IMR-90 (cell line): ENCODE data around the gene TRIM46. TPM values are rescaled to one million over a fixed set of nuclear protein-coding genes. Genes with fewer than 3 reads are reported as not detected.

Source experiments
- ATAC-seq: fragments of 200-7000 bp; cut with Tn5 transposase; 2 replicates; pipeline ENCODE4 v1.9.1; 2020; ENCODE audit warnings: low read depth, mild to moderate bottlenecking, moderate library complexity
- BruUV-seq: library from RNA; stranded (reverse); fragments of 400-500 nt; replicated peaks from 2 replicates; lab custom pipeline; 2021; lab: Mats Ljungman, UMichigan
- CTCF ChIA-PET: fragments of 300-600 bp; formaldehyde crosslinking; extraction: SDS; loops from one replicate; lab custom pipeline; 2021; ENCODE audit warnings: antibody characterized with exemption; lab: Yijun Ruan, JAX
- POLR2A ChIA-PET: fragments of 300-600 bp; sonication (Branson Sonifier 250); formaldehyde crosslinking; loops from one replicate; lab custom pipeline; 2022; ENCODE audit warnings: antibody characterized with exemption; ENCODE audit not compliant: unreplicated experiment; lab: Charles Lee
- DNase-seq: peaks from one replicate; pipeline ENCODE4 v3.0.0; 2013
- H2AFZ ChIP-seq: replicated peaks from 2 replicates; pipeline ENCODE3; 2013; ENCODE audit warnings: low read length, mild to moderate bottlenecking; ENCODE audit not compliant: poor library complexity
- H2AK5ac ChIP-seq: 2 replicates; pipeline ENCODE4 v1.6.1; 2013; ENCODE audit warnings: low read depth, low read length, inconsistent platforms
- H2AK9ac ChIP-seq: replicated peaks from 2 replicates; pipeline ENCODE3; 2013; ENCODE audit warnings: mild to moderate bottlenecking, low read depth, low read length, moderate library complexity; ENCODE audit not compliant: poor library complexity
- H2BK120ac ChIP-seq: 2 replicates; pipeline ENCODE4 v1.6.1; 2013; ENCODE audit warnings: low read depth, low read length, inconsistent platforms
- H2BK15ac ChIP-seq: 3 replicates; pipeline ENCODE4 v1.6.1; 2013; ENCODE audit warnings: low read depth, low read length, inconsistent platforms
- H2BK20ac ChIP-seq: 2 replicates; pipeline ENCODE4 v1.6.1; 2013; ENCODE audit warnings: low read depth, mild to moderate bottlenecking, inconsistent platforms, low read length, moderate library complexity
- H2BK5ac ChIP-seq: 2 replicates; pipeline ENCODE4 v1.6.1; 2013; ENCODE audit warnings: mild to moderate bottlenecking, low read depth, low read length, inconsistent platforms; ENCODE audit not compliant: poor library complexity, severe bottlenecking
- H3K14ac ChIP-seq: replicated peaks from 2 replicates; pipeline ENCODE4 v1.6.1; 2013; ENCODE audit warnings: low read depth, low read length, inconsistent platforms
- H3K18ac ChIP-seq: 2 replicates; pipeline ENCODE4 v1.6.1; 2013; ENCODE audit warnings: low read depth, low read length, control low read depth
- H3K23ac ChIP-seq: 2 replicates; pipeline ENCODE4 v1.6.1; 2013; ENCODE audit warnings: low read depth, low read length, inconsistent platforms
- H3K27ac ChIP-seq: 2 replicates; pipeline ENCODE4 v1.5.1; 2013; ENCODE audit warnings: mild to moderate bottlenecking, control low read depth, low read length; ENCODE audit not compliant: insufficient read depth
- H3K27me3 ChIP-seq: 2 replicates; pipeline ENCODE4 v1.6.1; 2013; ENCODE audit warnings: low read length; ENCODE audit not compliant: control insufficient read depth, insufficient read depth
- H3K36me3 ChIP-seq: 2 replicates; pipeline ENCODE4 v1.6.1; 2013; ENCODE audit warnings: low read length, mixed read lengths; ENCODE audit not compliant: control insufficient read depth, insufficient read depth
- H3K4ac ChIP-seq: 2 replicates; pipeline ENCODE4 v1.6.1; 2013; ENCODE audit warnings: low read depth, low read length, inconsistent platforms
- H3K4me1 ChIP-seq: 2 replicates; pipeline ENCODE4 v1.6.1; 2013; ENCODE audit warnings: low read length, mixed read lengths; ENCODE audit not compliant: control insufficient read depth, insufficient read depth
- H3K4me2 ChIP-seq: 2 replicates; pipeline ENCODE4 v1.6.1; 2013; ENCODE audit warnings: low read depth, mild to moderate bottlenecking, control low read depth, low read length, moderate library complexity
- H3K4me3 ChIP-seq: 2 replicates; pipeline ENCODE4 v1.5.1; 2013; ENCODE audit warnings: low read depth, mild to moderate bottlenecking, control low read depth, low read length, moderate library complexity; ENCODE audit not compliant: insufficient read depth
- H3K56ac ChIP-seq: 2 replicates; pipeline ENCODE4 v1.6.1; 2013; ENCODE audit warnings: low read length, inconsistent platforms; ENCODE audit not compliant: insufficient read depth; ENCODE audit errors: extremely low read depth
- H3K79me1 ChIP-seq, 2 experiments: 2 replicates each; pipeline ENCODE4 v1.6.1; 2013; ENCODE audit warnings: low read length in 2 of 2, inconsistent platforms in 1 of 2, low read depth in 1 of 2
- H3K9ac ChIP-seq: 2 replicates; pipeline ENCODE4 v1.6.1; 2013; ENCODE audit warnings: low read depth, low read length, control low read depth
- H3K9me1 ChIP-seq: 2 replicates; pipeline ENCODE4 v1.6.1; 2013; ENCODE audit warnings: low read length, inconsistent platforms; ENCODE audit not compliant: insufficient read depth
- H3K9me3 ChIP-seq: 2 replicates; pipeline ENCODE4 v1.6.1; 2013; ENCODE audit warnings: low read length; ENCODE audit not compliant: control insufficient read depth, insufficient read depth
- H4K20me1 ChIP-seq: 2 replicates; pipeline ENCODE4 v1.6.1; 2013; ENCODE audit warnings: low read length, inconsistent platforms; ENCODE audit not compliant: insufficient read depth
- H4K5ac ChIP-seq: 2 replicates; pipeline ENCODE4 v1.6.1; 2013; ENCODE audit warnings: mild to moderate bottlenecking, low read depth, low read length, control low read depth
- H4K8ac ChIP-seq, 2 experiments: 2 replicates each; pipeline ENCODE4 v1.6.1; 2013; ENCODE audit warnings: low read depth in 2 of 2, low read length in 2 of 2, control low read depth in 1 of 2, inconsistent platforms in 1 of 2
- H4K91ac ChIP-seq: 2 replicates; pipeline ENCODE4 v1.6.1; 2013; ENCODE audit warnings: low read depth, low read length, inconsistent platforms; ENCODE audit not compliant: insufficient read depth
- BHLHE40 ChIP-seq: fragments of 150-350 bp; IDR thresholded peaks from 2 replicates; pipeline ENCODE4 v1.6.1; 2016; ENCODE audit warnings: mild to moderate bottlenecking, low read depth, low read length
- CHD1 ChIP-seq: IDR thresholded peaks from 2 replicates; pipeline ENCODE4 v1.6.1; 2012; ENCODE audit warnings: low read depth, low read length, improper control_type of control experiment
- CTCF ChIP-seq: conservative IDR thresholded peaks from 2 replicates; pipeline ENCODE4 v1.5.1; 2012; ENCODE audit warnings: mild to moderate bottlenecking, low read depth, low read length, improper control_type of control experiment
- MAZ ChIP-seq: IDR thresholded peaks from 2 replicates; pipeline ENCODE4 v1.6.1; 2012; ENCODE audit warnings: low read depth, mild to moderate bottlenecking, low read length, improper control_type of control experiment, moderate library complexity, borderline replicate concordance
- POLR2A ChIP-seq: IDR thresholded peaks from 2 replicates; pipeline ENCODE4 v1.6.1; 2012; ENCODE audit warnings: mild to moderate bottlenecking, low read depth, low read length
- RCOR1 ChIP-seq: IDR thresholded peaks from 2 replicates; pipeline ENCODE4 v1.6.1; 2012; ENCODE audit warnings: mild to moderate bottlenecking, low read length, improper control_type of control experiment; ENCODE audit not compliant: insufficient replicate concordance
- SMC3 ChIP-seq: fragments of 150-350 bp; IDR thresholded peaks from 2 replicates; pipeline ENCODE4 v1.6.1; 2016; ENCODE audit warnings: low read depth, mild to moderate bottlenecking, antibody characterized with exemption, low read length, moderate library complexity
- WGBS, 2 experiments: methylation state at CpG; one replicate each; pipeline versions ENCODE4 v1.1.5 to v1.1.7; 2013; ENCODE audit warnings: missing lambda C conversion rate in 2 of 2; ENCODE audit not compliant: insufficient read length in 1 of 2; ENCODE audit errors: extremely low coverage in 2 of 2; 5-methylcytosine and 5-hydroxymethylcytosine counted together
- dilution Hi-C: fragments of 300-500 bp; cut with HindIII; formaldehyde crosslinking; loops from one replicate; pipeline ENCODE4 v1.14.3; 2018; ENCODE audit warnings: low sequenced_read_pairs; ENCODE audit not compliant: unreplicated experiment
- in situ Hi-C: fragments of 300-500 bp; cut with MboI; formaldehyde crosslinking; loops from 3 replicates; pipeline ENCODE4 v1.14.3; 2019; ENCODE audit warnings: low sequenced_read_pairs, inconsistent platforms, mixed read lengths
- intact Hi-C: fragments of 100-400 bp; cut with micrococcal nuclease; formaldehyde crosslinking; loops from 2 replicates; pipeline ENCODE4 v1.10.0; 2022
- polyA plus RNA-seq, 3 experiments: library from polyadenylated mRNA; depleted of rRNA; stranded (reverse); fragments of >200 nt; gene quantifications; 2 replicates each; pipeline ENCODE4 v1.2.3, GENCODE V29; 2012; ENCODE audit warnings: low replicate concordance in 1 of 3
- total RNA-seq: library from RNA; depleted of rRNA; stranded (reverse); fragments of >200 nt; gene quantifications from 2 replicates; pipeline ENCODE4 v1.2.3, GENCODE V29; 2012
- TF ChIP-seq, protein P1 (sequence below): fragments of 150-350 bp; IDR thresholded peaks from 2 replicates; pipeline ENCODE4 v1.6.1; 2017; ENCODE audit warnings: mild to moderate bottlenecking, antibody characterized with exemption, low read length, low read depth

Gene TRIM46
- total and polyA plus RNA-seq, 2 of the 4 experiments (the other 2 are of a cell fraction), result 2.3 to 6.2 TPM

DNA sequence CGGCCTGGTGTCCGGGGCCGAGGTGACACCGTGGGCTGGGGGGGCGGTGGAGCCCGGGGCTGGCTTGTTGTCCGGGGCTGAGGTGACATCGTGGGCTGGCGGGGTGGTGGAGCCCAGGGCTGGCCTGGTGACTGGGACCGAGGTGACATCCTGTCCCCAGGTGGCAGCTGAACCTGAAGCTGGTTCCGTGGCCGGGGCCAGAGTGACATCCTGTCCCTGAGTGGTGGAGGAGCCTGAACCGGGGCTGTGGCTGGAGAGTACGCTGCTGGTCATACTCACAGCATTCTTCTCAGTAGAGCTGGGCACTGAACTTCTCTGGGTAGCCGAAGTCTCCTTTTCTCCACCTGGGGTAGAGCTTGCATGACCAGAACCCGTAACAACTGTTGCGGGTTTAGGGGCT is 18.3 kb downstream of the TRIM46 start:
- Histone ChIP-seq H3K4me2 (no peak overlapping the region), H2BK20ac (no peak overlapping the region), H3K36me3 (0 out of 2 replicates have a peak, but pooled peaks cover 2% of the 10 kb centered on the region), H3K9me3 (no peaks in the 10 kb centered on the region), H2AFZ (no peak overlapping the region), H2BK120ac (no peak overlapping the region), H3K14ac (no peak overlapping the region), H4K5ac (no peak overlapping the region), H2AK9ac (no peak overlapping the region), H2BK5ac (no peak overlapping the region), H3K9me1 (peaks cover 13% of the 10 kb centered on the region), H3K79me1 (peaks cover 13 to 17% of the 10 kb centered on the region in 2 experiments; a peak in 3 of 4 replicates), H4K8ac (no peak overlapping the region; a peak in 1 of 4 replicates), H4K20me1 (no peaks in the 10 kb centered on the region), H4K91ac (no peak overlapping the region), H2AK5ac (no peak overlapping the region), H3K4me3 (no peak overlapping the region), H3K56ac (no peak overlapping the region), H2BK15ac (no peak overlapping the region), H3K23ac (no peak overlapping the region), H3K4ac (no peak overlapping the region), H3K4me1 (peaks cover 17% of the 10 kb centered on the region), H3K18ac (no peak overlapping the region), H3K9ac (no peak overlapping the region), H3K27ac (no peak overlapping the region), H3K27me3 (no peaks in the 10 kb centered on the region)
- TF ChIP-seq MAZ (no peak), CTCF (no peak), CHD1 (no peak), SMC3 (no peak), POLR2A (no peak), BHLHE40 (no peak), RCOR1 (no peak)
- TF ChIP-seq, protein P1, sequence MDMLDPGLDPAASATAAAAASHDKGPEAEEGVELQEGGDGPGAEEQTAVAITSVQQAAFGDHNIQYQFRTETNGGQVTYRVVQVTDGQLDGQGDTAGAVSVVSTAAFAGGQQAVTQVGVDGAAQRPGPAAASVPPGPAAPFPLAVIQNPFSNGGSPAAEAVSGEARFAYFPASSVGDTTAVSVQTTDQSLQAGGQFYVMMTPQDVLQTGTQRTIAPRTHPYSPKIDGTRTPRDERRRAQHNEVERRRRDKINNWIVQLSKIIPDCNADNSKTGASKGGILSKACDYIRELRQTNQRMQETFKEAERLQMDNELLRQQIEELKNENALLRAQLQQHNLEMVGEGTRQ, result no peak
- no TSS peak for BruUV-seq
- ChIA-PET POLR2A (no interaction called here), CTCF (no interaction called here)
- in situ Hi-C loops (no loop called here), dilution Hi-C loops (no loop called here), intact Hi-C loops (no loop called here)
- DNase-seq (no peak), ATAC-seq (no peak)
- 89% methylated on average over 10 of the region's 17 CpGs; no CpG with 5 or more reads in 1 of the 2 experiments for WGBS, 2 experiments
